HUES48 (cell line): ENCODE results near the gene PBLD.

Source experiments
- H3K27ac ChIP-seq: one replicate; pipeline ENCODE4 v1.7.0; 2013; ENCODE audit warnings: low read depth, low read length, inconsistent platforms
- H3K27me3 ChIP-seq: 2 replicates; pipeline ENCODE4 v1.6.1; 2013; ENCODE audit warnings: mild to moderate bottlenecking, low read length; ENCODE audit not compliant: control insufficient read depth, insufficient read depth
- H3K36me3 ChIP-seq: 2 replicates; pipeline ENCODE4 v1.6.1; 2013; ENCODE audit warnings: low read length; ENCODE audit not compliant: control insufficient read depth, insufficient read depth
- H3K4me1 ChIP-seq: 2 replicates; pipeline ENCODE4 v1.6.1; 2013; ENCODE audit warnings: mild to moderate bottlenecking, low read length; ENCODE audit not compliant: control insufficient read depth, insufficient read depth
- H3K4me3 ChIP-seq: 2 replicates; pipeline ENCODE4 v1.5.1; 2013; ENCODE audit warnings: mild to moderate bottlenecking, low read depth, low read length
- H3K9ac ChIP-seq: 2 replicates; pipeline ENCODE4 v1.6.1; 2013; ENCODE audit warnings: mild to moderate bottlenecking, low read depth, low read length, moderate library complexity
- H3K9me3 ChIP-seq: 2 replicates; pipeline ENCODE4 v1.6.1; 2013; ENCODE audit warnings: low read length; ENCODE audit not compliant: control insufficient read depth, insufficient read depth

PBLD gene

GRCh38 chr10:68345621-68346020 lies 12.9 kb upstream of the PBLD start:
- no peak overlapping the region for H3K9ac ChIP-seq
- H3K9me3 ChIP-seq = no peaks in the 10 kb centered on the region
- no peaks in the 10 kb centered on the region for H3K27me3 ChIP-seq
- no peak overlapping the region for H3K27ac ChIP-seq
- no peaks in the 10 kb centered on the region for H3K4me1 ChIP-seq
- H3K36me3 ChIP-seq = peaks cover 61% of the 10 kb centered on the region
- H3K4me3 ChIP-seq = no peak overlapping the region

GRCh38 chr10:68342909-68343516 lies 10.3 kb upstream of the PBLD start:
- Histone ChIP-seq H3K4me3 (no peak overlapping the region), H3K27ac (no peak overlapping the region), H3K4me1 (no peaks in the 10 kb centered on the region), H3K27me3 (no peaks in the 10 kb centered on the region), H3K9ac (no peak overlapping the region), H3K36me3 (peaks cover 85% of the 10 kb centered on the region), H3K9me3 (no peaks in the 10 kb centered on the region)

GRCh38 chr10:68340358-68341080 lies 7.8 kb upstream of the PBLD start:
- peaks cover 10% of the 10 kb centered on the region for H3K4me1 ChIP-seq
- H3K9me3 ChIP-seq = no peaks in the 10 kb centered on the region
- H3K27me3 ChIP-seq = no peaks in the 10 kb centered on the region
- H3K27ac ChIP-seq = no peak overlapping the region
- no peak overlapping the region for H3K9ac ChIP-seq
- peaks cover 96% of the 10 kb centered on the region for H3K36me3 ChIP-seq
- H3K4me3 ChIP-seq = no peak overlapping the region

- Histone ChIP-seq H3K27me3 (no peaks in the 10 kb centered on the region), H3K4me1 (peaks cover 19% of the 10 kb centered on the region), H3K27ac (no peak overlapping the region), H3K9me3 (no peaks in the 10 kb centered on the region), H3K4me3 (no peak overlapping the region), H3K9ac (no peak overlapping the region), H3K36me3 (peaks cover 67% of the 10 kb centered on the region)
Measured at GRCh38 chr10:68336754-68337351, 4.1 kb upstream of the PBLD start.

GRCh38 chr10:68334672-68335467 lies 2.1 kb upstream of the PBLD start:
- Histone ChIP-seq H3K9ac (peak overlapping the region; percentile 99; the same call in 1 of the 2 replicates), H3K4me3 (peak overlapping the region; percentile 80), H3K27ac (no peak overlapping the region), H3K4me1 (peaks cover 25% of the 10 kb centered on the region), H3K9me3 (no peaks in the 10 kb centered on the region), H3K36me3 (peaks cover 47% of the 10 kb centered on the region), H3K27me3 (no peaks in the 10 kb centered on the region)

GRCh38 chr10:68333440-68334431 lies 1.0 kb upstream of the PBLD start:
- Histone ChIP-seq H3K9ac (peak overlapping the region; percentile 99), H3K36me3 (peaks cover 36% of the 10 kb centered on the region), H3K4me3 (peak overlapping the region; percentile 80), H3K4me1 (peaks cover 25% of the 10 kb centered on the region), H3K9me3 (no peaks in the 10 kb centered on the region), H3K27me3 (no peaks in the 10 kb centered on the region), H3K27ac (peak overlapping the region; percentile 99)

- Histone ChIP-seq H3K27ac (peak overlapping the region; percentile 99), H3K27me3 (no peaks in the 10 kb centered on the region), H3K4me1 (peaks cover 32% of the 10 kb centered on the region), H3K9ac (peak overlapping the region; percentile 99), H3K4me3 (peak overlapping the region; percentile 80), H3K36me3 (peaks cover 28% of the 10 kb centered on the region), H3K9me3 (no peaks in the 10 kb centered on the region)
Measured at GRCh38 chr10:68333058-68333395, 299 bp upstream of the PBLD start.

GRCh38 chr10:68331455-68332258 lies 1.1 kb downstream of the PBLD start, which contains the start of gene HNRNPH3:
TSS of gene HNRNPH3 (plus strand) at chr10:68332064. CDS start at chr10:68337222, 5,158 bp downstream.
- Histone ChIP-seq H3K4me1 (peaks cover 34% of the 10 kb centered on the region), H3K27ac (peak within 1 kb of the TSS; percentile 99), H3K36me3 (peaks cover 15% of the 10 kb centered on the region), H3K9me3 (no peaks in the 10 kb centered on the region), H3K27me3 (no peaks in the 10 kb centered on the region), H3K4me3 (peak within 1 kb of the TSS; percentile 80), H3K9ac (peak within 1 kb of the TSS; percentile 99)

GRCh38 chr10:68330852-68331454 lies 1.8 kb downstream of the PBLD start:
- H3K9ac ChIP-seq = peak overlapping the region; percentile 99
- H3K4me3 ChIP-seq = peak overlapping the region; percentile 80
- H3K27ac ChIP-seq = peak overlapping the region; percentile 99
- H3K4me1 ChIP-seq = peaks cover 29% of the 10 kb centered on the region
- H3K27me3 ChIP-seq = no peaks in the 10 kb centered on the region
- H3K36me3 ChIP-seq = peaks cover 12% of the 10 kb centered on the region
- no peaks in the 10 kb centered on the region for H3K9me3 ChIP-seq
